Suprapubic skin (tissue), 4 donors: ENCODE measurements around the gene TOX3. TPM values are rescaled to one million over a fixed set of nuclear protein-coding genes. Genes with fewer than 3 reads are reported as not detected.

Experiments
- DNase-seq, 2 donors: peaks; one replicate each; pipeline ENCODE4 v3.0.0-alpha.2; 2019; ENCODE audit warnings: low spot score in 2 of 2
- H3K27ac ChIP-seq: fragments of 200-600 bp; sonication (generic); one replicate; pipeline ENCODE4 v1.5.1; 2019
- H3K27me3 ChIP-seq: fragments of 200-600 bp; sonication (generic); one replicate; pipeline ENCODE4 v1.5.1; 2019
- H3K36me3 ChIP-seq: fragments of 200-600 bp; sonication (generic); one replicate; pipeline ENCODE4 v1.5.1; 2019
- H3K4me1 ChIP-seq: fragments of 200-600 bp; sonication (generic); one replicate; pipeline ENCODE4 v1.5.1; 2019
- H3K4me3 ChIP-seq: fragments of 200-600 bp; sonication (generic); one replicate; pipeline ENCODE4 v1.5.1; 2019; ENCODE audit warnings: mild to moderate bottlenecking
- H3K9me3 ChIP-seq: fragments of 200-600 bp; sonication (generic); one replicate; pipeline ENCODE4 v1.5.1; 2019
- CTCF ChIP-seq, 2 donors: fragments of 200-600 bp in 1 of 2; fragments of 450-650 bp in 1 of 2; sonication (generic) in 1 of 2; IDR thresholded peaks; one replicate each; pipeline ENCODE4 v1.5.1; 2016 to 2019; ENCODE audit warnings: antibody characterized with exemption in 2 of 2, mild to moderate bottlenecking in 1 of 2, moderate library complexity in 1 of 2
- EP300 ChIP-seq: sonication (generic); formaldehyde crosslinking; IDR thresholded peaks from one replicate; pipeline ENCODE4 v1.6.1; 2017; ENCODE audit warnings: antibody characterized with exemption
- POLR2A ChIP-seq, 2 donors: fragments of 450-650 bp; IDR thresholded peaks; one replicate each; pipeline ENCODE4 v1.6.1; 2017; ENCODE audit warnings: antibody characterized with exemption in 2 of 2, mild to moderate bottlenecking in 2 of 2, moderate library complexity in 2 of 2
- POLR2AphosphoS5 ChIP-seq, 3 donors: sonication (generic); formaldehyde crosslinking; IDR thresholded peaks; one replicate each; pipeline ENCODE4 v1.6.1; 2017; ENCODE audit warnings: antibody characterized with exemption in 3 of 3
- WGBS: methylation state at CpG from one replicate; pipeline ENCODE4 v1.1.5; 2018; 5-methylcytosine and 5-hydroxymethylcytosine counted together
- total RNA-seq, 4 donors: library from RNA; depleted of rRNA; stranded (reverse); fragments of >200 nt; gene quantifications; one replicate each; pipeline ENCODE4 v1.1.0, GENCODE V29; 2016

Gene TOX3
- total RNA-seq, 4 donors from 2014 or later: 1.6 to 4.9 (median 4.8) TPM

- Histone ChIP-seq H3K4me3 (no peak overlapping the region), H3K27ac (no peak overlapping the region), H3K9me3 (no peaks in the 10 kb centered on the region), H3K36me3 (no peaks in the 10 kb centered on the region), H3K27me3 (no peaks in the 10 kb centered on the region), H3K4me1 (peaks cover 10% of the 10 kb centered on the region)
- TF ChIP-seq CTCF (IDR thresholded peaks at IDR 0.05) (no peak), POLR2AphosphoS5 (IDR thresholded peaks at IDR 0.05) (no peak), EP300 (no peak), POLR2A (IDR thresholded peaks at IDR 0.05) (no peak)
- WGBS: 94% methylated on average over 3 of the region's 3 CpGs
- no peak for DNase-seq
Observed at GRCh38 chr16:52494621-52495020, 52.3 kb downstream of the TOX3 start.

GRCh38 chr16:52494145-52494544 lies 52.8 kb downstream of the TOX3 start:
- Histone ChIP-seq H3K36me3 (no peaks in the 10 kb centered on the region), H3K27me3 (no peaks in the 10 kb centered on the region), H3K27ac (no peak overlapping the region), H3K9me3 (no peaks in the 10 kb centered on the region), H3K4me1 (peaks cover 10% of the 10 kb centered on the region), H3K4me3 (no peak overlapping the region)
- no peak for DNase-seq
- 80% methylated on average over 4 of the region's 4 CpGs for WGBS
- no peak for TF ChIP-seq POLR2AphosphoS5 (IDR thresholded peaks at IDR 0.05)
- no peak for TF ChIP-seq EP300
- no peak for TF ChIP-seq POLR2A (IDR thresholded peaks at IDR 0.05)

- TF ChIP-seq CTCF (IDR thresholded peaks at IDR 0.05): no peak
- TF ChIP-seq POLR2A (IDR thresholded peaks at IDR 0.05): no peak
- TF ChIP-seq POLR2AphosphoS5 (IDR thresholded peaks at IDR 0.05): no peak
- no peak for TF ChIP-seq EP300
- Histone ChIP-seq H3K27ac (no peak overlapping the region), H3K4me3 (no peak overlapping the region), H3K4me1 (peaks cover 10% of the 10 kb centered on the region), H3K27me3 (no peaks in the 10 kb centered on the region), H3K9me3 (no peaks in the 10 kb centered on the region), H3K36me3 (no peaks in the 10 kb centered on the region)
- no peak for DNase-seq
- 88% methylated on average over 5 of the region's 5 CpGs for WGBS
Observed at GRCh38 chr16:52492789-52493357, 54.1 kb downstream of the TOX3 start.

- 58% methylated on average over 1 of the region's 1 CpG for WGBS
- Histone ChIP-seq H3K9me3 (no peaks in the 10 kb centered on the region), H3K4me1 (no peaks in the 10 kb centered on the region), H3K36me3 (no peaks in the 10 kb centered on the region), H3K27me3 (no peaks in the 10 kb centered on the region), H3K27ac (no peak overlapping the region), H3K4me3 (no peak overlapping the region)
- no peak for TF ChIP-seq POLR2AphosphoS5 (IDR thresholded peaks at IDR 0.05)
- no peak for TF ChIP-seq CTCF (IDR thresholded peaks at IDR 0.05)
- no peak for TF ChIP-seq EP300
- TF ChIP-seq POLR2A (IDR thresholded peaks at IDR 0.05): no peak
- DNase-seq: no peak
Observed at GRCh38 chr16:52491216-52491615, 55.7 kb downstream of the TOX3 start.

- no peaks in the 10 kb centered on the region for H3K27me3 ChIP-seq
- no peaks in the 10 kb centered on the region for H3K9me3 ChIP-seq
- no peak overlapping the region for H3K4me3 ChIP-seq
- TF ChIP-seq CTCF (IDR thresholded peaks at IDR 0.05): no peak
- no peak for TF ChIP-seq POLR2AphosphoS5 (IDR thresholded peaks at IDR 0.05)
- TF ChIP-seq EP300: no peak
- TF ChIP-seq POLR2A (IDR thresholded peaks at IDR 0.05): no peak
- WGBS: 84% methylated on average over 6 of the region's 6 CpGs
- DNase-seq: no peak
- H3K4me1 ChIP-seq: no peaks in the 10 kb centered on the region
- H3K36me3 ChIP-seq: no peaks in the 10 kb centered on the region
- H3K27ac ChIP-seq: no peak overlapping the region
Observed at GRCh38 chr16:52489894-52490293, 57.0 kb downstream of the TOX3 start.

GRCh38 chr16:52488837-52489289 lies 58.1 kb downstream of the TOX3 start:
- no peak for TF ChIP-seq EP300
- TF ChIP-seq POLR2AphosphoS5 (IDR thresholded peaks at IDR 0.05): no peak
- TF ChIP-seq CTCF (IDR thresholded peaks at IDR 0.05): no peak
- no peak for TF ChIP-seq POLR2A (IDR thresholded peaks at IDR 0.05)
- Histone ChIP-seq H3K4me1 (no peaks in the 10 kb centered on the region), H3K9me3 (no peaks in the 10 kb centered on the region), H3K27ac (no peak overlapping the region), H3K27me3 (no peaks in the 10 kb centered on the region), H3K4me3 (no peak overlapping the region), H3K36me3 (no peaks in the 10 kb centered on the region)
- DNase-seq: no peak
